Activated T-cell treated with anti-CD3 and anti-CD28 coated beads for 24 hours (primary cell): ENCODE results near the gene ANKS1A.
A peak's percentile ranks its signal among the peaks of the same experiment; 100 is the strongest.
"Not testable (repeated sequence)": the region's sequence is repeated elsewhere in the genome, so short reads cannot be mapped to it uniquely, and the experiment has no call there.

Experiments
- DNase-seq: peaks from one replicate; pipeline ENCODE4 v3.0.0-alpha.2; 2020; ENCODE audit warnings: low read depth

ANKS1A gene

GRCh38 chr6:35107761-35108160 is 218.7 kb downstream of the ANKS1A start:
- not testable (repeated sequence) for DNase-seq

- DNase-seq: no peak
Observed at GRCh38 chr6:35108309-35108885, 219.3 kb downstream of the ANKS1A start.

- no peak for DNase-seq
Observed at GRCh38 chr6:35120746-35121145, 231.7 kb downstream of the ANKS1A start.

GRCh38 chr6:35124356-35124755 is 235.3 kb downstream of the ANKS1A start:
- no peak for DNase-seq

- no peak for DNase-seq
Observed at GRCh38 chr6:35128042-35128441, 239.0 kb downstream of the ANKS1A start.

- DNase-seq: no peak
Observed at GRCh38 chr6:35128496-35128895, 239.4 kb downstream of the ANKS1A start.

GRCh38 chr6:35136185-35136584 is 247.1 kb downstream of the ANKS1A start:
- DNase-seq: no peak

GRCh38 chr6:35138191-35138590 is 249.1 kb downstream of the ANKS1A start:
- not testable (repeated sequence) for DNase-seq

GRCh38 chr6:35139470-35139869 is 250.4 kb downstream of the ANKS1A start:
- DNase-seq: no peak

GRCh38 chr6:35139924-35140638 is 251.0 kb downstream of the ANKS1A start:
- peak; percentile 18 for DNase-seq

GRCh38 chr6:35140639-35141006 is 251.6 kb downstream of the ANKS1A start:
- DNase-seq: no peak
